ENCODE data around the gene ALDH16A1.

- TF ChIP-seq, protein P1, sequence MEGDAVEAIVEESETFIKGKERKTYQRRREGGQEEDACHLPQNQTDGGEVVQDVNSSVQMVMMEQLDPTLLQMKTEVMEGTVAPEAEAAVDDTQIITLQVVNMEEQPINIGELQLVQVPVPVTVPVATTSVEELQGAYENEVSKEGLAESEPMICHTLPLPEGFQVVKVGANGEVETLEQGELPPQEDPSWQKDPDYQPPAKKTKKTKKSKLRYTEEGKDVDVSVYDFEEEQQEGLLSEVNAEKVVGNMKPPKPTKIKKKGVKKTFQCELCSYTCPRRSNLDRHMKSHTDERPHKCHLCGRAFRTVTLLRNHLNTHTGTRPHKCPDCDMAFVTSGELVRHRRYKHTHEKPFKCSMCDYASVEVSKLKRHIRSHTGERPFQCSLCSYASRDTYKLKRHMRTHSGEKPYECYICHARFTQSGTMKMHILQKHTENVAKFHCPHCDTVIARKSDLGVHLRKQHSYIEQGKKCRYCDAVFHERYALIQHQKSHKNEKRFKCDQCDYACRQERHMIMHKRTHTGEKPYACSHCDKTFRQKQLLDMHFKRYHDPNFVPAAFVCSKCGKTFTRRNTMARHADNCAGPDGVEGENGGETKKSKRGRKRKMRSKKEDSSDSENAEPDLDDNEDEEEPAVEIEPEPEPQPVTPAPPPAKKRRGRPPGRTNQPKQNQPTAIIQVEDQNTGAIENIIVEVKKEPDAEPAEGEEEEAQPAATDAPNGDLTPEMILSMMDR (conservative IDR thresholded peaks at IDR 0.05 in 1 of 2, IDR thresholded peaks at IDR 0.05 in 1 of 2; ENCODE audit: low read depth in 1 of 2, low read length in 2 of 2), result no peak
- no peak for TF ChIP-seq EZH2 (IDR thresholded peaks at IDR 0.05; ENCODE audit: low read length, missing control alignments)
Measured at GRCh38 chr19:49407482-49408015, 45.5 kb upstream of the ALDH16A1 start.
